Measurements from ENCODE around the gene PTPRT.

DNA sequence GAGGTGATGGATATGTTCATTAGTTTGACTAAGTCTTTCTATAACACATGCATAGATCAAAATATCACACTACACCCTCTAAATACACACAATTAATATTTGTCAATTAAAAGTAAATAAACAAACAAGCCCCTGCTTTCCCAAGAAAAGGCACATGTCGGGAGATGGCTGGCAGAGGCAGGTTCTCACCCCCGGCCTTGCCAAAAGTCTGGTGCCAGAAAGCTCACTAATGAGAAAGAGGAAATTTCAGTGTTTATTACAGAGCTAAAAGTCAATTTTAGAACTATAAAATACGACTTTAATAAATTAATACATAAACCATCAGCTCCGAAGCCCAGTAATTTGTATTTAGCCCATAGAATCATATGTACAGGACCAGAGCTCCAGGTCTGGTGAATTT is 404.7 kb downstream of the PTPRT start:
- TF ChIP-seq, protein P1, sequence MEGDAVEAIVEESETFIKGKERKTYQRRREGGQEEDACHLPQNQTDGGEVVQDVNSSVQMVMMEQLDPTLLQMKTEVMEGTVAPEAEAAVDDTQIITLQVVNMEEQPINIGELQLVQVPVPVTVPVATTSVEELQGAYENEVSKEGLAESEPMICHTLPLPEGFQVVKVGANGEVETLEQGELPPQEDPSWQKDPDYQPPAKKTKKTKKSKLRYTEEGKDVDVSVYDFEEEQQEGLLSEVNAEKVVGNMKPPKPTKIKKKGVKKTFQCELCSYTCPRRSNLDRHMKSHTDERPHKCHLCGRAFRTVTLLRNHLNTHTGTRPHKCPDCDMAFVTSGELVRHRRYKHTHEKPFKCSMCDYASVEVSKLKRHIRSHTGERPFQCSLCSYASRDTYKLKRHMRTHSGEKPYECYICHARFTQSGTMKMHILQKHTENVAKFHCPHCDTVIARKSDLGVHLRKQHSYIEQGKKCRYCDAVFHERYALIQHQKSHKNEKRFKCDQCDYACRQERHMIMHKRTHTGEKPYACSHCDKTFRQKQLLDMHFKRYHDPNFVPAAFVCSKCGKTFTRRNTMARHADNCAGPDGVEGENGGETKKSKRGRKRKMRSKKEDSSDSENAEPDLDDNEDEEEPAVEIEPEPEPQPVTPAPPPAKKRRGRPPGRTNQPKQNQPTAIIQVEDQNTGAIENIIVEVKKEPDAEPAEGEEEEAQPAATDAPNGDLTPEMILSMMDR (IDR thresholded peaks at IDR 0.05): no peak
- TF ChIP-seq POLR2A (IDR thresholded peaks at IDR 0.05): no peak

Data from Peyer's patch (tissue), 4 donors.